IPS-18c (cell line): Measurements from ENCODE around the gene MIER1.

Experiments
- H3K4me3 ChIP-seq: 2 replicates; pipeline ENCODE4 v1.7.0; 2013; ENCODE audit warnings: low read depth, mild to moderate bottlenecking, low read length, moderate library complexity; ENCODE audit not compliant: insufficient read depth
- H3K9me3 ChIP-seq: one replicate; pipeline ENCODE4 v1.6.1; 2013; ENCODE audit warnings: mild to moderate bottlenecking, low read length, moderate library complexity; ENCODE audit not compliant: control insufficient read depth, insufficient read depth

The MIER1 gene

GRCh38 chr1:66980745-66981367 lies 56.1 kb downstream of the MIER1 start:
- Histone ChIP-seq H3K4me3 (no peak overlapping the region), H3K9me3 (no peaks in the 10 kb centered on the region)

GRCh38 chr1:66981679-66982078 lies 56.9 kb downstream of the MIER1 start:
- H3K4me3 ChIP-seq = no peak overlapping the region

DNA sequence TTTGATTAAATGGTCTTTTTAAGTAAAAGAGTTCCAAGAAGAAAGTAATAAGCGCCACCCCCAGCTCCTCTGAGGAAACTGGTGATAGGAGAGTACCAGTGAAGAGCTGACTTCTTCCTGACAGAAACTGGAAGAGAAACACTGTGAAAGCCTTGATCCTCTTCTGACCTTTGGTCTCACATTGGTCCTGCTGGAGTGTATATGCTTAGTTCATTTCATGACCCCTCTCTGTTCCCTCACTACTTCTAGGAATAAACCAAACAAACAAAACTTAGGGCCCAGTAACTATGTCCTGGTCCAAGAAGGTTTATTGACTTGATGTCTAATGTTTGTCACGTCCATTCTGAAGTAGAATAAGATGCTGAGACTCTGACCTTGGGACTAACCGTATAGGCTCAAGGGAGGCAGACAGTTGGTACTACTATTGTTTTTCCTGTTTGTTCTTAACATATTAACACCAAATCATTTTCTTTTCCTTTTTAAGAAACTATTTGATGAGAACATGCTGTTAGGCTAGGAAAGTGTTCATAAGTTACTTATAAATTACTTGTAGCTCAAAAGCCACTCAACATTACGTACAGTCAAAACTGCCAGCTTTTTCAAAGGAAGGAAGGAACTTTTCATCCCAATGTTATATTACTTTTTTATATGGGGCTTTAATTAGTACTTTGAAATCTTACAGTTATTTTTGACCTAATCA lies 57.9 kb downstream of the MIER1 start:
- no peaks in the 10 kb centered on the region for H3K9me3 ChIP-seq
- H3K4me3 ChIP-seq = no peak overlapping the region

More at GRCh38 chr1:66981679-66982078, 56.9 kb downstream of the MIER1 start:
- H3K9me3 ChIP-seq = no peaks in the 10 kb centered on the region

DNA sequence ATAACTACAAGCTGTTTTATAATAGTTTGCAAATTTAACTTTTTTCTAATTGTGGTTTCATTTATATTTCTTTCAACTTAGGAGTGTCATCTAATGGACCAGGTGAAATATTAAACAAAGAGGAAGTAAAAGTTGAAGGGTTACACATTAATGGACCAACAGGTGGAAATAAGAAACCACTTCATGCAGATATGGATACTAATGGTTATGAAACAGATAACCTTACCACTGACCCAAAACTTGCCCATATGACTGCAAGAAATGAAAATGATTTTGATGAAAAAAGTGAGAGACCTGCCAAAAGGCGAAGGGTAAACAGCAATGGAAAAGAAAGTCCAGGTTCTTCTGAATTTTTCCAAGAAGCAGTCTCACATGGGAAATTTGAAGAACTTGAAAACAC lies 59.7 kb downstream of the MIER1 start:
- Histone ChIP-seq H3K9me3 (no peaks in the 10 kb centered on the region), H3K4me3 (no peak overlapping the region)

GRCh38 chr1:66985835-66986234 lies 61.0 kb downstream of the MIER1 start:
- no peaks in the 10 kb centered on the region for H3K9me3 ChIP-seq
- no peak overlapping the region for H3K4me3 ChIP-seq

GRCh38 chr1:66993076-66993475 lies 68.3 kb downstream of the MIER1 start:
- Histone ChIP-seq H3K9me3 (no peaks in the 10 kb centered on the region), H3K4me3 (no peak overlapping the region)

DNA sequence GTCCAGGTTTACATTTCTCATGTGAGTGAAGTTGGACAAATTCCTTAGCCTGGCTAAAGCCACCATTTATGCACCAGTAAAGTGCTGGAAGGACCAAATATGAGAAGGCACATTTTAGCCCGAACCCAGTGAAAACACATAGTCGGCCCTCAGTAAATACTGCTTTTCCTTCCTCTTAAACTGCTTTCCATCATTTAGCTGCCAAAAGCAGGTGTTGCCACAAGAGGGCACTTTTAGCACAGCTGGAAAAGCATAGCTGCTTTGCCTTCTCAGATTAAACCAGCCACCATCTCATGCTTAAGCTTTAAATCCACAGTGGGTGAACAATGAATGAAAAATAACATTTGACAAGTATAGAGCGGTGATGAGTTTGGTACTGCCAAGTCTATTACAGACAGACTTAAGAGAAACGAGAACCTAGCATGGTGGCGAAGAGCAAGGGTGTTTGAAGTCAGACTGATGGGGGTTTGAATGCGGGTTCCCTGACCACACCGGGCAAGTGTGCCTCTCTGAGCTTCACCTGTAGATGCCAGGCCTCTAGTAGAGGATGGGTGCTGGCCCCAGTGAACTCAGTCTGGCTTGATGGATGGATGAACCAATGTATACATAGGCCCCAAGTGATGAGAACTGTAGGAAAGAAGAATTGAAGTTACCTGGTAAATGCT lies 71.4 kb downstream of the MIER1 start:
- Histone ChIP-seq H3K4me3 (no peak overlapping the region), H3K9me3 (no peaks in the 10 kb centered on the region)

GRCh38 chr1:66998972-66999371 lies 74.2 kb downstream of the MIER1 start:
- Histone ChIP-seq H3K4me3 (no peak overlapping the region), H3K9me3 (no peaks in the 10 kb centered on the region)

DNA sequence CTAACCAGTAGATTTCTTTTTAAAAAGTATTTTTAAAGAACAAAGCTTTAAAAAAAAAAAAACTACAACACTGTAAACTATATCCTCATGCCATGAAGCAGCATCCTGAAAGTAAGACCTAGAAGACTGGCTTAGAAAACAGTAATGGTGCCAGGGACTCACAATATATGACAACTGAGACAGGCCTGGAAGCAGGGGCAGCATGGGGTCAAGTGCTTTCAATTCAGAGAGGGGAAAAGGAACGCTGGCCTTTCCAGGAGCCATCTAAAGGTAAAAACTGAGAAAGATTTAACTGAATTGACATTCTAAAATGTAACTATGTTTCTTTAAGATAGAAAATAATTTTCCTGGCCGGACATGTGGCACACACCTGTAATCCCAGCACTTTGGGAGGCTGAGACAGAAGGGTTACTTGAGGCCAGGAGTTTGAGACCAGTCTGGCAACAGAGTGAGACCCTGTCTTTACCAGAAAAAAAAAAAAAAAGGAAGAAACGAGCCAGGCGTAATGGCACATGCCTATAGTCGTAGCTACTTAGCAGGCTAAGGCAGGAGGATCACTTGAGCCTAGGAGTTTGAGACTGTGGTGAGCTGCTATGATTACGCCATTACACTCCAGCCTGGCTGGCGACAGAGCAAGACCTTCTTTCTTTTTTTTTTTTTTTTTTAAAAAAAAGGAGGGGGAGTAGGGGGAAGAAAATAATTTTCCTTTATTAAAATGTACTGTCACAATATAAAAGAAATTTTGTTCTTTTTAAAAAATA lies 75.0 kb downstream of the MIER1 start:
- H3K4me3 ChIP-seq = no peak overlapping the region
- no peaks in the 10 kb centered on the region for H3K9me3 ChIP-seq

- H3K4me3 ChIP-seq = no peak overlapping the region
Observed at GRCh38 chr1:67001682-67002425, 77.1 kb downstream of the MIER1 start.

GRCh38 chr1:67004176-67004575 lies 79.4 kb downstream of the MIER1 start:
- no peaks in the 10 kb centered on the region for H3K9me3 ChIP-seq
- no peak overlapping the region for H3K4me3 ChIP-seq

More at GRCh38 chr1:67001682-67002425, 77.1 kb downstream of the MIER1 start:
- H3K9me3 ChIP-seq = no peaks in the 10 kb centered on the region

DNA sequence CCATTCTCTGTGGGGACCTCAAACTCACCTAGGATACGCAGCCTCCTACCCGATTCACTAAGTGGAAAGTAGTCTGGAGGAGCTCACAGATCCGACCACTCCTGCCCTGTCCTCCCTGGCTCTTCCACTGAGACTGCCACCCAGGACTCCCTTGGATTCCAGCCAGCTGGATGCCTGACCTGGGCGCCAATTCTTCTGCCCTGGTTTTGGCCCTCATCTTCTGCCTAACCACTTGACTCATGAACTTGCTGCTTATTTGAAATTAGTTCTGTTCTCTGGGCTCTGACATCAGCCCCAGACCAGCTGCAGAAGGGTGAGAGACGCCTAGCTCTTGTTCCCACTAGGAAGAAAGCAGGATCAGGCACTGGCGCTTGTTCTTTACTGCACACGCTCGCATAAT lies 80.3 kb downstream of the MIER1 start:
- H3K4me3 ChIP-seq = no peak overlapping the region
- H3K9me3 ChIP-seq = no peaks in the 10 kb centered on the region

DNA sequence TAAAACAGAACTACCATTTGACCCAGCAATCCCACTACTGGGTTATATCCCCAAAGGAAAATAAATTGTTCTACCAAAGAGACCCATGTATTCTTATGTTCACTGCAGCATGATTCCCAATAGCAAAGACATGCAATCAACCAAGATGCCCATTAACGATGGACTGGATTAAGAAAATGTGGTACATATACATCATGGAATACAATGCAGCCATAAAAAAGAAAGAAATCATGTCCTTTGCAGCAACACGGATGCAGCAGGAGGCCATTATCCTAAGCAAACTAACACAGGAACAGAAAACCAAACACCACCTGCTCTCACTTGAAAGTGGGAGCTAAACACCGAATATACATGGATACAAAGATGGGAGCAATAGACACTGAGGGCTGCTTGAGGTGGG lies 85.0 kb downstream of the MIER1 start:
- H3K9me3 ChIP-seq = no peaks in the 10 kb centered on the region
- H3K4me3 ChIP-seq = no peak overlapping the region

DNA sequence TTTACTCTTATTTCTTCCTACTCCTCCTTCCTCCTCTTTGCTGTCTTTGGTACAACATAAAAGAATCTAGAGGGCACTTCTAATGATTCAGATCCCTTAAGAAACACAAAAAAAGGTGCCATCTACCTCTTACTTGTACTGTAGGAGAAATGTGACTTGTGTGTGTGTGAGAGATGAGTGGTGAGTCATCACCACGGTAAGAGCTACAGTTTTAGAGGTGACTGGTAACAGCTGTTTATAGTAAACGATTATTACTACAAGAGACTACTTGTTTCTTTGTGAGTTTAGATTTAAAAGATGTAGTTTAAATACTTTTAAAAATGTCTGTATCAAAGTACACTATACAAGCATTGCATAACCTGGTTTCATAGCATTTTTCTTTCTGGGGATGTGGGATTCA lies 88.8 kb downstream of the MIER1 start:
- no peak overlapping the region for H3K4me3 ChIP-seq
- no peaks in the 10 kb centered on the region for H3K9me3 ChIP-seq

DNA sequence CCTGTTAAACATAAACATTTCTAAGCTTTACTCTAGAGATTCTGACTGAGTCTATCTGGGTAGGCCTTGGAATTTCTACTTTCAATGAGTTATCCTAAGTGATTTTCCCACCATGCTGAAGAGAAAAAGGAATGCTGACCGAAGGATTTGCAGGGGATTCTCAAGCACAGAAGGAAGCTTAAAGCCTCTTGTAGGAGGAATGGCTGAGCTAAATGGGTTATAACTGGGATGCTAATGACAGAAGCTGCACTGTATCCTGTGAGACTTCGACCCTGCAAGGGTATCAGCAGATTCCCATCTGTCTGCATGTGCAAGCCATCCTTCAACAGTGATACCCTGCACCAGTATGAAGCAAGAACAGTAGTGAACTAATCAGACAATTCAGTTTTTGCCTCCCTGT lies 93.8 kb downstream of the MIER1 start:
- Histone ChIP-seq H3K9me3 (no peaks in the 10 kb centered on the region), H3K4me3 (no peak overlapping the region)

- Histone ChIP-seq H3K9me3 (no peaks in the 10 kb centered on the region), H3K4me3 (no peak overlapping the region)
Observed at GRCh38 chr1:67019121-67019520, 94.3 kb downstream of the MIER1 start.

DNA sequence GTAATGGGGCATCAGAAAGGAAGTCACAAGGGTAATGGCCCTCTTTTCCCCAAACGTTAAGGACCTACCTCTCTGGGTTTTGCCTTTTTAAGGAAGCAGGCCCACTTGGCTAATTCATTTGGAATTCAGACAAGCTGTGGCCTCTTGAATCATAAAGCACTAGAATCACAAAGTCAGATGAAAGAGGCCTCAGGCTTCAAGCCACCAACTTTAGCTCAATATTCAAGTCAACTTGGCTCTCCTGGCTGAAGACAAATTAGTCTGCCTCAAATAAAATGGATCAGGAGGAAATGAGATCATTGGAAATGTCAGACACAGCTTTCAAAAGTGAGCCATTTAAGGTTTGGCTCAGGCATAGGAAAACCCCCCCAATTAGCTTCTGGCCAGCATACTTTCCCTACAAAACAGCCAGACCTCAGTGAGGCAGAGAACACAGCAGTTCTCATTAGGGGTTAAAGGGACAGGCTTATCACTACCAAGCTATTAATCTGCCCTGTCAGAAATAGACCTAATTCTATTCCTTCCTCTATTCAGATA lies 94.9 kb downstream of the MIER1 start:
- no peaks in the 10 kb centered on the region for H3K9me3 ChIP-seq

More for the DNA sequence above, 94.9 kb downstream of the MIER1 start:
- H3K4me3 ChIP-seq = no peak overlapping the region
